Measurements from ENCODE around the gene TMEM120B.
"Not testable (repeated sequence)": the region's sequence is repeated elsewhere in the genome, so short reads cannot be mapped to it uniquely, and the experiment has no call there.

TMEM120B gene

GRCh38 chr12:121745545-121745944 lies 33.0 kb downstream of the TMEM120B start:
- DNase-seq (ENCODE audit: low read depth in 3 of 3): not testable (repeated sequence)

DNA sequence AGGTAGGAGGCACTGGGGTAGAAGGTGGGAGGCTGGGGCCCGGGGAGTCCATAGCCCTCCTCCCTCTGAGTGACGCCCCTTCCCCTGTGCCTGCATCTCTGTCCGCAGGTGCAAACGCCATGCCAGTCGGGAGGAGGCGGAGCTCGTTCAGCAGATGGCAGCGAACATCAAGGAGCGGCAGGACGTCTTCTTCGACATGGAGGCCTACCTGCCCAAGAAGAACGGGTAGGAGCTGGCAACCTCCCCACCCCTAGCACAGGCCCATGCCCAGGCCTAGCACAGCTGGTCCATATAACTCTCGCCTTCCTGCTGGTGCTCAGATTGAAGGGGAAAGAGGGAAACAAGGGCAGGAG lies 35.6 kb downstream of the TMEM120B start:
- DNase-seq (ENCODE audit: low read depth in 3 of 3): no peak

- DNase-seq (ENCODE audit: low read depth in 3 of 3): no peak
These were observed 36.2 kb downstream of the TMEM120B start for GRCh38 chr12:121748571-121749265.

DNA sequence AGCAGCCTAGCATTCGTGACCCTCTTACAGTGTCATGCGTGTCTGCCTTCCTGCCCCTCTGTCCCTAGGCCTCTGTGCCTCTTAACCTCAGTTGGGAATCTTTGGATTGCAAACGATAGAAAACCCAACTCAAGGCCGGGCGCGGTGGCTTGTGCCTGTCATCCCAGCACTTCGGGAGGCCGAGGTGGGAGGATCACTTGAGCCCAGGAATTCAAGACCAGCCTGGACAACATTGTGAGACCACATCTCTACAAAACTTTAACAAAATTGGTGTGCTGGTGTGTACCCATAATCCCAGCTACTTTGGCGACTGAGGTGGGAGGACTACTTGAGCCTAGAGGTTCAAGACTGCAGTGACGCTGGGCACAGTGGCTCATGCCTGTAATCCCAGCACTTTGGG lies 36.7 kb downstream of the TMEM120B start:
- no peak for DNase-seq (ENCODE audit: low read depth in 3 of 3)

DNA sequence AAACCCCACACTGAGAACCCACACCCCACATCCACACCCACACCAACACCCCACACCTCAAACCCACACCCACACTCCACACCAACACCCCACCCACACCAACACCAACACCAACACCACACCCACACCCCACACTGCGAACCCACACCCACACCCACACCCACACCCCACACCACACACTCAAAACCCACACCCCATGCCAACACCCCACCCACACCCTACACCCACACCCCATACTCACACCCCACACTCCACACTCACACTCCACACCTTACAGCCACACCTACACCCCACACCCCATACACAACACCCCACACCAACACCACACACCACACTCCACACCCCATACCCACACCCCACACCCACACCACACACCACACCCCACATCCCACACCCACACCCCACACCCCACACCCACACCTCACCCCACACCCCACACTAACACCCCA lies 38.0 kb downstream of the TMEM120B start:
- no peak for DNase-seq (ENCODE audit: low read depth in 3 of 3)

DNA sequence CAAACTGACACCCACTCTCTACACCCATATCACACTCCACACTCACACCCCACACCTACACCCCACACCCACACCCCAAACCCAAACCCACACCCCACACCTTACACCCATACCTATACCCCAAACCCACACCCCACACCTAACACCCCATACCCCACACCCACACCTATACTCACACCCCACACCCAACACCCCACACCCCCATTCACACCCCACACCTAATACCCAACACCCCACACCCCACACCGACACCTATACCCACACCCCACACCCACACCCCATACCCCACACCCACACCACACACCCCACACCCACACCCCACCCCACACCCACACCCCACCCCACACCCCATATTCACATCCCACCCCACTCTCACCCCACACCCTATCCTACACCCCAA lies 38.5 kb downstream of the TMEM120B start:
- DNase-seq (ENCODE audit: low read depth in 3 of 3): no peak

DNA sequence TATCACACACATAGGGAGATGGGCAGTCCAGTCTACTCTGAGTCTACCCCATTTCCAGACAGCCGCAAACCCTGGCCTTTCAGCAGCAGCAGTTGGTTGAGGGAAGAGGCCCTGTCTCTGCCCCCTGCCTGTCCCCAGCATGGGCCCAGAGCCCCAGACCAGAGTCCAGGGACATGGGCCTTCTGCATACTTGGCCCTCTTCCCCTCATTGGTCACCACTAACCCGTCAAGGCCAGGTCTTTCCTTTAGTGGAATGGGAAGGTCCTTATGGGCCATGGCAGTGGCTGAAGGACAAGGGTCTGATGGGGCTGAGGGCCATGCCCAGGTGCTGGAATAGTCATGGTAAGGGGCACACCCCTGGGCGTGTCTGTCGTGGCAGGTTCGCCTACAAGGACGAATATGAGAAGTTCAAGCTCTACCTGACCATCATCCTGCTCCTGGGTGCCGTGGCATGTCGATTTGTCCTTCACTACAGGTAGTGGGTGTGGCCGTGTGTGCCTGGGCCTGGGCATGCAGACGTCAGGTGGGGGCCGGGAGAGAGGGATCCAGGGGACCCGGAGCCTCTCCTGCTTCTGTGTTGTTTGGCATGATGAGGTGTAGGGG lies 39.3 kb downstream of the TMEM120B start:
- DNase-seq (ENCODE audit: low read depth in 3 of 3): no peak

DNA sequence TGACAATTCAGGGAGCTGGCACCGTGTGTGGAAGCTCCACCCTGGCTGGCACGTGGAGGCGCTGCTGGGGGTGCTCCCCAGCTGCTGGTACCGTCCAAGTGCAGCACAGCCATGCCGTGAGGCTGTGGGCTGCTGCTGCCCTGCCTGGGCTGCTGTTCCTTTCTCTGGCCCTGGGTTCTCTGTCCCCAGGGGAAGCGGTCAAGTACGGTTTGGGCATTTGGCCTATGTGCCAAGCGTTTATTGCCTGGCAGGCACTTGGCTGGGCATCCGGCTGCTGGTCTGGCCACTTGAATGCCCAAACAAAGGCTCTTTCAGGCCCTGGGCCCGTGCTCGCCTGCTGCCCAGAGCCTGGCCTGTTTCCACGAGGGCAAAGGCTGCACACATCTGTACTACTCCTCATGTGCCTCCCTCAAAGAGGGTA lies 41.3 kb downstream of the TMEM120B start:
- no peak for DNase-seq (ENCODE audit: low read depth in 3 of 3)

GRCh38 chr12:121754836-121755235 lies 42.3 kb downstream of the TMEM120B start:
- DNase-seq (ENCODE audit: low read depth in 3 of 3): no peak

DNA sequence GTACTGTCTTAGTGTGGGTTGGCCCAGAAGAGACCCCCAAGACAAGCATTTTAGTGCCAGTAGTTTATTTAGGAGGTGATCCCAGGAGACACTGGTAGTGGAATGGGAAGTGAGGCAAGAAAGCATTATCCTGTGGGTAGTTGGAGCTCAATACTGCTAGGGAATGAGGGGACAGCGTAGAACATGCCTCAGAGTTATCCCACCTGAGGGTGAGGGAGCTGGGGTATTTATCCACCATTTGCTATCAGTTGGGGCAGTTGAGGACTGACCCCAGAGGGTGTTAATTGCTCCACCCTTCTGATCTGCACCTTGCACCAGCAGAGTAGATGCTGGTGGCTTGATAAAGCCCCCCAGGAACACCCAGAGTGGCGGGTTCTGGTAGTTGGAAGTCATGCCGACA lies 43.0 kb downstream of the TMEM120B start:
- no peak for DNase-seq (ENCODE audit: low read depth in 3 of 3)

GRCh38 chr12:121758536-121758935 lies 46.0 kb downstream of the TMEM120B start:
- not testable (repeated sequence) for DNase-seq (ENCODE audit: low read depth in 3 of 3)

- DNase-seq (ENCODE audit: low read depth in 3 of 3): no peak
These were observed 49.7 kb downstream of the TMEM120B start for GRCh38 chr12:121762269-121762668.

DNA sequence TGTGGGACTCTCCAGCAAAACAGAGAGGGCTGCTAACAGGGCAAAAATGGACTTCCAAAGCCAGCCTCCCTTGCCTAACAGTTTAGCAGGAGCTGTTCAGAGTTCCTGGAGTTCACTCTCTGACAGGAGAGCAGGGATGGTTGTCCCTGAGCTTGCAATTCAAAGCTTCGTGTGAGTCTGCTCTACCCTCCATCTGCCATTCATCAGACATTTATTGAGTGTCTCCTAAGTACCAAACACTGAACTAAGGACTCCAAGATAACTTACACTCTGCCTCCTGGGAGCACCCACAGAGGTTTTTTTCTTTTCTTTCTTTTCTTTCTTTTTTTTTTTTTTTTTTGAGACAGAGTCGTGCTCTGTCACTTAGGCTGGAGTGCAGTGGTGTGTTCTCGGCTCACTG lies 52.3 kb downstream of the TMEM120B start:
- DNase-seq (ENCODE audit: low read depth in 3 of 3): no peak

DNA sequence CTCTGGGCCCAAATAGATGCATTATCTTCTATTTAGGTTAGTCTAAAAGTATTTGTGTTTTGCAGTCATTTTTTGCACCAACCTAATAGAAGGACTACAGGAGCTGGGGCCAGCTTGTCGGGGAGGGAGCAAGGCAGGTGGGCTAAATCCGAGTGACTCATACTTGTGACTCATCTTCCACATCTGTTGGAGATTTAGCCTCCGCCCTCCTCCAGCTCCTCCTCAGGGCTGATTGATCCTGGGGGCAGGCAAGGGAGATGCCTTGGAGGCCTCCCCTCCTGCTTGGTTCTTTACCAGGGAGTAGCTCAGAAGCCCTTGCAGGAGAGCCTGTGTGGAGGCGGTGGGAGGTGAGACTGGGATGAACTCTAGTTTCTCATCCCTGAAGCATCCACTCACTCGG lies 53.0 kb downstream of the TMEM120B start:
- DNase-seq (ENCODE audit: low read depth in 3 of 3): no peak

DNA sequence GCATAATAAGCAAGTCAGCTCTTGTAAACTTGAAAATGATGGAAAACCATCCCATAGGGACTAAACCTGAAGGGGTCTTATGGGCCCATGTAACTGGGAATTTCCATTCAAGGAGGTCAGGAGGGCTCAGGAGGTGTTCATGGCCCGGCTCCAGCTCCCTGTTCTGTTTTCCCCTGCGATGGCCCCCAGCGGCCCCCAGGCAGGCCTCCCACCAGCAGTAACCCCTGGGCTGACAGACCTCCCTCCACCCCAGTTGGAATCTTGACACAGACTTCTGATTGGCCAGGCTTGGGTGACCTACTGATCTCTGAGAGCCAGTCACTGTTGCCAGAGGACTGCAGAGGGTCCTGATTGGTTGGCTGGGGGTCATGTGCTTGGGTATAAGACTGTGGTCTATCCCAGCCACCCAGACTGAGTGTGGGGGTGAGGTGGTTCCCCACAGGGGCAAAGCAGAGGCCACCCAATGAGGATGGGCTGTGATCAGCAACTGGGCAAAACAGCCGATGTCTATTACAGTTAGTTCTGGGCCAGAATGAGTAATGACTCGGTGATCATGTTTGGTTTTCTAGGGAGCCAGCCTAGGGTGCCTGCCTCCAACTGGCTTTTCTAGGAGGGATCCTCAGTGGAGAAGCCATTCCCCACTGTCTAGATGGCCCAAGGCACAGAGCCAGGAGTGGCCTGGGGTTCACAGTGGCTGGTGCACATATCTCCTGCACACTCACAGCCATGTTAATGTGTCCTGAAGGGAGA lies 53.9 kb downstream of the TMEM120B start:
- DNase-seq (ENCODE audit: low read depth in 3 of 3): no peak

GRCh38 chr12:121767525-121768016 lies 55.0 kb downstream of the TMEM120B start:
- no peak for DNase-seq (ENCODE audit: low read depth in 3 of 3)

DNA sequence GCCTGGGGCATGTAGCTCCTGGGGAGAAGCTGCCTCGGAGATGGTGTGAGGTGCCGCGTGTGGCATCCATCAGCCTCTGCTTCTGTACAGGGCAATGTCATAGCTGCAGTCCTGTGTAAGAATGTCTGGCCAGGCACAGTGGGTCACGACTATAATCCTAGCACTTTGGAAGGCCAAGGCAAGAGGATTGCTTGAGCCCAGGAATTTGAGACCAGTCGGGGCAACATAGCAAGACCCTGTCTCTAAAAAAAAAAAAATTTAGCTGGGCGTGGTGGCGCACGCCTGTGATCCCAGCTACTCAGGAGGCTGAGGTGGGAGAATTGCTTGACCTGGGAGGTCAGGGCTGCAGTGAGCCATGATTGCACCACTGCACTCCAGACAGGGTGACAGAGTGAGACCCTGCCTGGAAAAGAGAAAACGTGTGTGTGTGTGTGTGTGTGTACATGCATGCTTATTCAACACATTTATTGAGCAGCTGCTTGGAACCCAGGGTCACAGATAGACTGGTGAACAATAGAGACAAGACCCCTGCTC lies 56.8 kb downstream of the TMEM120B start:
- DNase-seq (ENCODE audit: low read depth in 3 of 3): no peak

GRCh38 chr12:121769831-121770301 lies 57.3 kb downstream of the TMEM120B start:
- no peak for DNase-seq (ENCODE audit: low read depth in 3 of 3)

DNA sequence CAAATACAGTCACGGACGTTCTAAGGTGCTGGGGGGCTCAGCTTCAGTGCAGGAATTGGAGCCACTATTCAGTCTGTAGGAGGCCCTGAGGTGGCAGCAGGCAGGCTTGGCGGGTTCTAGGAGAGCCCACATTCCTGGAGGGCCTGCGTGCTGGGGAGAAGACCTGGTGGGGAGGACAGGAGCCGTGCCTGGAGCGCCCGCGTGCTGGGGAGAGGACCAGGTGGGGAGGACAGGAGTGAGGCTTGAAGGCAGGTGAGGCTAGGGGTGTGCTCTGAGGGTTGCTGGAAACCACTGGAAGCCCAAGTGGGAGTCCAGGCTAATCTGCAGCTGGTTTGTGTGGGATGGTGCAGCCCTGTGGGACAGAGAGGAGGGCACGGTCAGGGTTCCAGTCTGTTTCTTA lies 57.8 kb downstream of the TMEM120B start:
- no peak for DNase-seq (ENCODE audit: low read depth in 3 of 3)

DNA sequence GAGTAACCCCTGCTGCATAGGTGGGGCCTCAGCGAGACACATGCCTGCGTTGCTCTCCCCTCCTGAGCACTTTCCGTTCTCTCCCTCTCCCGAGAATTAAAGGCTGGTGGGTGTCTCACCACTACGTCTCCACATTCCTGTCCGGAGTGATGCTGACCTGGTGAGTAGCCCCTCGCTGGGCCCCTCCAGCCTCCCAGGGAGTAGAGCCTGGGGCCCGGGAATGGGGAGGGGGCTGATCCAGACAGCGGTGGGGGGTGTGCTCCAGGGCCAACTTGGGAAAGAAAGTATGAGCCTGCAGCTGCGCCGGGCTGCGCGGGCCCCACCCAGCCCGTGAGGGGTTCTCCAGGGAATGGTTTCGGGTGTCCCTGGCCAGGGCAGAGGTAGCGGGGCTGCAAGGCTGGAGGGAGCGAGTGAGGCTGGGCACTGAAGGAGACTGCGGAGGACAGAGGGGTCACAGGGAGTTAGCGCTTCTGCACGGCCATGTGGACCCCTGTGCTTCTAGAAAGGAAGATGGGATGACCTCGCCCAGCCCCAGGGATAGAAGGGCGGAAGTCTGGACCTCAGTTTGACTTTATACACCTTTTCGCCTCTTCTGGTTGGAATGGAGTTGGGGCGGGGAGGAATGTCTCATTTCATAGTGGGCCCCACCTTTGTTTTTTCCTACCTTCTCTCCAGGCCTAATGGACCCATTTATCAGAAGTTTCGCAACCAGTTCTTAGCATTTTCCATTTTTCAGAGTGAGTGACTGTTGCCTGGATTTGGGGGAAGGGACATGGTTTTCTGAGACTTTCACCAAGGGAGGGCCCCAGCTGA lies 58.5 kb downstream of the TMEM120B start:
- no peak for DNase-seq (ENCODE audit: low read depth in 3 of 3)

GRCh38 chr12:121773011-121773777 lies 60.6 kb downstream of the TMEM120B start:
- DNase-seq (ENCODE audit: low read depth in 3 of 3): peak in 2 of 3 donors; percentile 65 to 75
